ENCODE results near the gene MED6. TPM values are rescaled to one million over a fixed set of nuclear protein-coding genes. Genes with fewer than 3 reads are reported as not detected.

MED6 gene
- total and polyA plus RNA-seq, 9 of the 15 experiments (the other 6 are each of a cell fraction or from before 2014, with no cell fraction given), result 16.9 to 52.0 (median 30.4) TPM

DNA sequence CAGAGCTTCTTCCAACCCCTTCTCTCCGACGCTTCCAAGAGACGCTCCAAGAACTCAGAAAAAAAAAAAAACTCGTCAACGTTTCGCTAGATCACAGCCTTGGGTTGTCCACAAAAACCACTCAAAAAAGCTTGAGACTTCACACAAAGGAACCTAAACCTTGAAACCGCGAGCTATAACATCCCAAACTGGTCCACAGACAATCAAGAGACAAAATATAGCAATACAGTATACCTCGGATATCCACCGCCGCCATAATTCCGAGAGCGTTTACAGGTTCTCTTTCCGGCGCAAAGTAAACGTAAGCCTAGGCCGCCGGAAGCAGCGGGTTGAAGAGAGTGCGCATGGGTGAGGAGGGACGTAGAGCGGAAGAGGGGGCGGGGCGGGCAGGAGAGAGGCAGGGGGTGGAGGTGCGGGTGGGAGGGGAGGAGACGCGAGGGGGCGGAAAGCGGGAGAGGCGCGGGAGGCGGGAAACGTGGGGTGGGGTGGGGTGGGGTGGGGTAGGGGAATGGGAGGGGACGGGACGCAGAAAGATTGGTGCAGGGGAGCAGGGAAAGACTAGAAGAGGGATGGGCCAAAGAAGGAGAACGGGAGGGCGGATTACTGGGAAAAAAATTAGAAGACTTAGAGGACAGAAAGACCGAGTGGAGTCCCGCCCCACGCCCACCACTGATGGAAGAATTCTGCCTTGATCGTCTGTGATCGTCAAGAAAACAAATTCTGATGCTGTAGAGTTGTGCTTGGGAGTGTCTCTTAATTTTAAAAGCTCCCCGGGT, at the start of gene MED6 (continued):
- TF ChIP-seq, protein P1, sequence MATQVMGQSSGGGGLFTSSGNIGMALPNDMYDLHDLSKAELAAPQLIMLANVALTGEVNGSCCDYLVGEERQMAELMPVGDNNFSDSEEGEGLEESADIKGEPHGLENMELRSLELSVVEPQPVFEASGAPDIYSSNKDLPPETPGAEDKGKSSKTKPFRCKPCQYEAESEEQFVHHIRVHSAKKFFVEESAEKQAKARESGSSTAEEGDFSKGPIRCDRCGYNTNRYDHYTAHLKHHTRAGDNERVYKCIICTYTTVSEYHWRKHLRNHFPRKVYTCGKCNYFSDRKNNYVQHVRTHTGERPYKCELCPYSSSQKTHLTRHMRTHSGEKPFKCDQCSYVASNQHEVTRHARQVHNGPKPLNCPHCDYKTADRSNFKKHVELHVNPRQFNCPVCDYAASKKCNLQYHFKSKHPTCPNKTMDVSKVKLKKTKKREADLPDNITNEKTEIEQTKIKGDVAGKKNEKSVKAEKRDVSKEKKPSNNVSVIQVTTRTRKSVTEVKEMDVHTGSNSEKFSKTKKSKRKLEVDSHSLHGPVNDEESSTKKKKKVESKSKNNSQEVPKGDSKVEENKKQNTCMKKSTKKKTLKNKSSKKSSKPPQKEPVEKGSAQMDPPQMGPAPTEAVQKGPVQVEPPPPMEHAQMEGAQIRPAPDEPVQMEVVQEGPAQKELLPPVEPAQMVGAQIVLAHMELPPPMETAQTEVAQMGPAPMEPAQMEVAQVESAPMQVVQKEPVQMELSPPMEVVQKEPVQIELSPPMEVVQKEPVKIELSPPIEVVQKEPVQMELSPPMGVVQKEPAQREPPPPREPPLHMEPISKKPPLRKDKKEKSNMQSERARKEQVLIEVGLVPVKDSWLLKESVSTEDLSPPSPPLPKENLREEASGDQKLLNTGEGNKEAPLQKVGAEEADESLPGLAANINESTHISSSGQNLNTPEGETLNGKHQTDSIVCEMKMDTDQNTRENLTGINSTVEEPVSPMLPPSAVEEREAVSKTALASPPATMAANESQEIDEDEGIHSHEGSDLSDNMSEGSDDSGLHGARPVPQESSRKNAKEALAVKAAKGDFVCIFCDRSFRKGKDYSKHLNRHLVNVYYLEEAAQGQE (IDR thresholded peaks at IDR 0.05; ENCODE audit: borderline replicate concordance), result no peak
- TF ChIP-seq, protein P1 (CRISPR knock-in tag; IDR thresholded peaks at IDR 0.05; ENCODE audit: low read depth), result no peak
- TF ChIP-seq, protein P2, sequence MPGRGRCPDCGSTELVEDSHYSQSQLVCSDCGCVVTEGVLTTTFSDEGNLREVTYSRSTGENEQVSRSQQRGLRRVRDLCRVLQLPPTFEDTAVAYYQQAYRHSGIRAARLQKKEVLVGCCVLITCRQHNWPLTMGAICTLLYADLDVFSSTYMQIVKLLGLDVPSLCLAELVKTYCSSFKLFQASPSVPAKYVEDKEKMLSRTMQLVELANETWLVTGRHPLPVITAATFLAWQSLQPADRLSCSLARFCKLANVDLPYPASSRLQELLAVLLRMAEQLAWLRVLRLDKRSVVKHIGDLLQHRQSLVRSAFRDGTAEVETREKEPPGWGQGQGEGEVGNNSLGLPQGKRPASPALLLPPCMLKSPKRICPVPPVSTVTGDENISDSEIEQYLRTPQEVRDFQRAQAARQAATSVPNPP (IDR thresholded peaks at IDR 0.05; ENCODE audit: borderline replicate concordance, insufficient read depth, insufficient read length), result no peak
- TF ChIP-seq ZKSCAN8 (CRISPR knock-in tag; IDR thresholded peaks at IDR 0.05), result no peak
- no peak for TF ChIP-seq BRCA1 (IDR thresholded peaks at IDR 0.05)
- TF ChIP-seq BRCA1 (CRISPR knock-in tag; IDR thresholded peaks at IDR 0.05), result no peak
- no peak for TF ChIP-seq TCF7L2 (IDR thresholded peaks at IDR 0.05; ENCODE audit: low read depth, low read length)
- no peak for TF ChIP-seq ZNF695 (CRISPR knock-in tag; IDR thresholded peaks at IDR 0.05)
- TF ChIP-seq, protein P3, sequence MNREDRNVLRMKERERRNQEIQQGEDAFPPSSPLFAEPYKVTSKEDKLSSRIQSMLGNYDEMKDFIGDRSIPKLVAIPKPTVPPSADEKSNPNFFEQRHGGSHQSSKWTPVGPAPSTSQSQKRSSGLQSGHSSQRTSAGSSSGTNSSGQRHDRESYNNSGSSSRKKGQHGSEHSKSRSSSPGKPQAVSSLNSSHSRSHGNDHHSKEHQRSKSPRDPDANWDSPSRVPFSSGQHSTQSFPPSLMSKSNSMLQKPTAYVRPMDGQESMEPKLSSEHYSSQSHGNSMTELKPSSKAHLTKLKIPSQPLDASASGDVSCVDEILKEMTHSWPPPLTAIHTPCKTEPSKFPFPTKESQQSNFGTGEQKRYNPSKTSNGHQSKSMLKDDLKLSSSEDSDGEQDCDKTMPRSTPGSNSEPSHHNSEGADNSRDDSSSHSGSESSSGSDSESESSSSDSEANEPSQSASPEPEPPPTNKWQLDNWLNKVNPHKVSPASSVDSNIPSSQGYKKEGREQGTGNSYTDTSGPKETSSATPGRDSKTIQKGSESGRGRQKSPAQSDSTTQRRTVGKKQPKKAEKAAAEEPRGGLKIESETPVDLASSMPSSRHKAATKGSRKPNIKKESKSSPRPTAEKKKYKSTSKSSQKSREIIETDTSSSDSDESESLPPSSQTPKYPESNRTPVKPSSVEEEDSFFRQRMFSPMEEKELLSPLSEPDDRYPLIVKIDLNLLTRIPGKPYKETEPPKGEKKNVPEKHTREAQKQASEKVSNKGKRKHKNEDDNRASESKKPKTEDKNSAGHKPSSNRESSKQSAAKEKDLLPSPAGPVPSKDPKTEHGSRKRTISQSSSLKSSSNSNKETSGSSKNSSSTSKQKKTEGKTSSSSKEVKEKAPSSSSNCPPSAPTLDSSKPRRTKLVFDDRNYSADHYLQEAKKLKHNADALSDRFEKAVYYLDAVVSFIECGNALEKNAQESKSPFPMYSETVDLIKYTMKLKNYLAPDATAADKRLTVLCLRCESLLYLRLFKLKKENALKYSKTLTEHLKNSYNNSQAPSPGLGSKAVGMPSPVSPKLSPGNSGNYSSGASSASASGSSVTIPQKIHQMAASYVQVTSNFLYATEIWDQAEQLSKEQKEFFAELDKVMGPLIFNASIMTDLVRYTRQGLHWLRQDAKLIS (CRISPR knock-in tag; IDR thresholded peaks at IDR 0.05), result no peak
- TF ChIP-seq ELF2 (CRISPR knock-in tag; IDR thresholded peaks at IDR 0.05), result 0 out of 2 replicates have a peak, but pooled peaks have one; percentile 66
- no peak for TF ChIP-seq ZNF24 (IDR thresholded peaks at IDR 0.05)
- no peak for TF ChIP-seq PRPF4 (IDR thresholded peaks at IDR 0.05; ENCODE audit: insufficient read depth, low read depth, low read length, poor library complexity, severe bottlenecking)
- TF ChIP-seq TEAD2 (tag; IDR thresholded peaks at IDR 0.05), result no peak
- no peak for TF ChIP-seq GATA2 (CRISPR knock-in tag; IDR thresholded peaks at IDR 0.05)
- TF ChIP-seq IRF2 (CRISPR knock-in tag; IDR thresholded peaks at IDR 0.05), result no peak
- TF ChIP-seq ZSCAN32 (CRISPR knock-in tag; IDR thresholded peaks at IDR 0.05), result no peak

All from K562 (cell line).